NCI-H526 (cell line): Measurements from ENCODE around the gene CENPN.

Experiments used
- DNase-seq, 2 experiments: peaks; one replicate each; lab custom pipeline; 2025; lab: John Stamatoyannopoulos, UW

Gene CENPN

DNA sequence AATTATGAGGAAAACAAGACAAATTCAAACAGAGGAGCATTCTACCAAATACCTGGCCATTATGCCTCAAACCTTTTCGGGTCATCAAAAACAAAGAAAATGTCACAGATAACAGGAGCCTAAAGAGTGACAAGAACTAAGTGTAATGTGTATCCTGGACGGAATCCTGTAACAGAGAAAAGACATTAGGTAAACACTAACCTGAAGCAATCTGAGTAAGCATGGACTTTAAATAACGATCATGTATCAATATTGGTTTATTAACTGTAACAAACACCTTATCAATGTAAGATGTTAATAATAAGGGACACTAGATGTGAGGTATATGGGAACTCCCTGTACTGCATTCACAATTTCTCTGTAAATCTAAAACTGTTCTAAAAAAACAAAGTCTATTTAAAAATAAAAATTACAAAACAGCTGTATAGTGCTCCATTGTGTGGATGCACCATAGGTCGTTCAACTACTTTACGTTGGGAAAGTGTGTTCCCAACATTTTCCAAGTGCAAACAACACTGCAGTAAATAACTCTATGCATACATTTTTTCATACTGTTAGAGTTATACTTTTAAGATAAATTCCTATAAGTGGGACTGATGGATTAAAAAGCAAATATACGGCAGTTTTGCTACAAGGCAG is 15.1 kb upstream of the CENPN start:
- no peak for DNase-seq

DNA sequence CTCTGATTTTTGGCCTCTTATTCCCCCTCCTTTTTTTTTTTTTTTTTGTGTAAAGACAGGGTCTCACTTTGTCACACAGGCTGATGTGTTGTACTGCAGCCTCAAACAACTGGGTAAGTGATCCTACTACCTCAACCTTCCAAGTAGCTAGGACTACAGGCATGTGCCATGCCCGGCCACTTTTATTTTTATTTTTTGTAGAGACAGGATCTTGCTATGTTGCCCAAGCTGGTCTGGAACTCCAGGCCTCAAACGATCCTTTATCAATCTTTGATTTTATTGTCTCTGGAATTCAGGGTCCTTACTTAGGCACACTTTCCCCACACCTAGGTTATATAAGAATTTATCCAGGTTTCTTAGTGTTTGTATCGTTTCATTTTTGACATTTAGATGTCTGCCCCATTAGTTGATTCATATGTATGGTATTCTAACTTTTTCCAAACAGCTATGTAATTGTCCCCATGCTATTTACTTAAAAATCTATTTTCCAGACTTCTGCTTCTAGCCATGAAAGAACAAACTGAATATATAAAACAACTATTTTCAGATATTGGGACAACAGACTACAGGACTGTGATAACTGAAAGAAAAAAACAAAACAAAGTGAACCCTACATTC is 14.2 kb upstream of the CENPN start:
- no peak for DNase-seq

DNA sequence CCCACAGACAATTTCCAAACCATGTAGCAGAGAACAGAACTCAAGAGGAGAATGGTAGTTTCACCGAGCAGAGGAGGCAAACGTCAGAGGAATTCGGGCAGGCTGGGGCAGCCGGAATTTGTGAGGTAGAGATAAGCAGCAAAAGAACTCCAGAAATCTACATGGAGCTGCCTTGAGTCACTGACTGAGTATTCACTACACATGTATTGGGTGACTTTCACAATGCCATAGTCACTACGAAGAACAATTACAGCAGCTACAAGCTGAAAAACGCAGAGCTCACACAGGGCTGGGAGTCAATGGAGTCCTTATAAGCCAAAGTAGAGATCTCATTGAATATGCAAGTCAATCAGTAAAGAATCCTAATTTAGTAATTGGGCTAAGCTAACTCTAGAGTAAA is 13.7 kb upstream of the CENPN start:
- no peak for DNase-seq

- no peak for DNase-seq
These were observed 13.2 kb upstream of the CENPN start for GRCh38 chr16:80993834-80994233.

DNA sequence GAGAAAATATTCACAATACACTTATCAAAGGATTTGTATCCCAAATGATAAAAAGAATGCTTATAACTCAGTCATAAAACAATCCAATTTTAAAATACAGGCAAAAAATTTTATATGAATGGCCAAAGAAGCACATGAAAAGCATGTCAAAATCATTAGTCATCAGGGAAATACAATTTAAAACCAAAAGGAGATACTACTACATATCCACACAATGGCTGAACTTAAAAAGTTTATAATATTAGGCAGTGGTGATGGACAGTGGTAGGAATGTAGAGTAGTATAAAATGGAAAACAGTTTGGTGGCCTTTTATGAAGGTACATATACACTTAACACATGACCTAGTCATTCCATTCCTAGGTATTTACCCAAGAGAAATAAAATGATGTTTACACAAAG is 12.6 kb upstream of the CENPN start:
- no peak for DNase-seq

- peak; percentile 38 for DNase-seq
These were observed 10.3 kb upstream of the CENPN start for GRCh38 chr16:80996688-80997138.

DNA sequence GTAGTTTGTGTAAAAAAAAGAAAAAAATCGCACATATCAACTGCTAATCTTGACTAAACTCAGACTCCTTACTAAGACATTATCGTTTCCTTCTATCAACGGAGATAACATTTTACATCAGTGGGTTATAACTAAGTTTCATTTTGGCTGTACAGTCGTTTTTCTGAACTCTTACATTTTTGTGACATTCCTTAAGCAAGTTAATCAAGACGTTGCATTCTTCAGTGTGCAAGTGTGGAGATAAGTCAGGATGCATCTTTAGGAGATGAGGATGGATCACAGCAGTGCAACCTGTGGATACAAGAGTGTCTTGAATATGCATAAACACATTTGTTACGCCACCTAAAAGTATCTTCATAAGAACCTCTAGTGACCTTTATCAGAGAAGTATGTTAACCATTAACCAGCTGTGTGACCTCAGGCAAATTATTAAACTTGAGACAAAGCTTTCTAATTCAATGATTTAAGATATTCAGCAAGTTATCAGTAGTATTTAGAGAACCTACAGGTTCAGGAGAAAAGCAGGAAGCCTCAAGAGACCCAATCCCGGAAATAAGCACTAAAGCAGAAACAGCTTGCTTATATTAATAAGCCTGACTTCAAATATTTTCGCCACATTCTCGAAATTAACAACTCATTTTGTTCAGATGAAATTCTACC is 9.7 kb upstream of the CENPN start:
- DNase-seq = peak in 1 of 2 experiments; percentile 31

GRCh38 chr16:80997964-80998620 is 8.9 kb upstream of the CENPN start:
- no peak for DNase-seq

DNA sequence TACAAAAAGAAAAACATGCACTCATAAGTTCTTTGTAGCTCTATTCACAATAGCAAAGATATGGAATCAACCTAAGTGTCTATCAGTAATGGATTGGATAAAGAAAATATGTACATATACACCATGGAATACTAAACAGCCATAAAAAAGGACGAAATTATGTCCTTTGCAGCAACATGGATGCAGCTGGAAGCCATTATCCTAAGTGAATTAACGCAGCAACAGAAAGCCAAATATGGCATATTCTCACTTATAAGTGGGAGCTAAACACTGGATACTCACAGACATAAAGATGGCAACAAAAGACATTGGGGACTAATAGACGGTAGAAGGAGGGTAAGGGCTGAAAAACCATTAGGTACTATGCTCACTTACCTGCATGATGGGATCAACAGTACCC is 6.1 kb upstream of the CENPN start:
- no peak for DNase-seq

DNA sequence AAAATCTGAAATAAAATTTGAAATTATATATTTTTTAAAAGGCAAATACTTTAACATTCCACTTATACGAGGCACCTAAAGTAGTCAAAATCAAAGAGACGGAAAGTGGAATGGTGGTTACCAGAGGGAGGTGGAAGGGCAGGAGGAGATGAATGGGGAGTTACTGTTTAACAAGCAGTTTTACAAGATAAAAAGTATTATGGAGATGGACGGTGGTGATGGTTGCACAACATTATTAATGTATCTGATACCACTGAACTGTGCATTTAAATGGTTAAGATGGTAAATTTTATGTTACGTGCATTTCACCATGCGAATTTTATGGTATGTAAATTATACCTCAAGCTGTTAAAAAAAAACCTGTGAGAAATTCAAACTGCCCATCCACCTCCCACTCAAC is 5.7 kb upstream of the CENPN start:
- peak; percentile 5 to 9 for DNase-seq

DNA sequence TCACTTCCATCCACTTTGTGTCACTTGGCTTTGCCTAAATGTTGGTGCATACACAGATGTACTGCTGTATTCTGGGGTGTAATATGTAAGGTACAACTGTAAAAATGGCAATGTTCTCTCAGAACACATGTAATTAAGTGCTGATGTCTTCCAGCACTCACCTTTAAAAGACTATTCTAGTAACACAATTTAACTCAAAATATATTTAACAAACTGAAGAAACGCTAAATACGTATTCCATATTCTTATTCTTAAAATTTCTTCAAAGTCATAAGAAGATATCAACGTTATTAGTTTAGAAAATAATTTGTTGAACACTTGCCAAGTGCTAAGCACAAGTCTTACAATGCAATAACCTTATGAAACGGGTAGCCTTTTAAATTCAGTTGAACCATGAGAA is 4.0 kb upstream of the CENPN start:
- DNase-seq = no peak

- DNase-seq = no peak
These were observed 3.2 kb upstream of the CENPN start for GRCh38 chr16:81003610-81004460.

DNA sequence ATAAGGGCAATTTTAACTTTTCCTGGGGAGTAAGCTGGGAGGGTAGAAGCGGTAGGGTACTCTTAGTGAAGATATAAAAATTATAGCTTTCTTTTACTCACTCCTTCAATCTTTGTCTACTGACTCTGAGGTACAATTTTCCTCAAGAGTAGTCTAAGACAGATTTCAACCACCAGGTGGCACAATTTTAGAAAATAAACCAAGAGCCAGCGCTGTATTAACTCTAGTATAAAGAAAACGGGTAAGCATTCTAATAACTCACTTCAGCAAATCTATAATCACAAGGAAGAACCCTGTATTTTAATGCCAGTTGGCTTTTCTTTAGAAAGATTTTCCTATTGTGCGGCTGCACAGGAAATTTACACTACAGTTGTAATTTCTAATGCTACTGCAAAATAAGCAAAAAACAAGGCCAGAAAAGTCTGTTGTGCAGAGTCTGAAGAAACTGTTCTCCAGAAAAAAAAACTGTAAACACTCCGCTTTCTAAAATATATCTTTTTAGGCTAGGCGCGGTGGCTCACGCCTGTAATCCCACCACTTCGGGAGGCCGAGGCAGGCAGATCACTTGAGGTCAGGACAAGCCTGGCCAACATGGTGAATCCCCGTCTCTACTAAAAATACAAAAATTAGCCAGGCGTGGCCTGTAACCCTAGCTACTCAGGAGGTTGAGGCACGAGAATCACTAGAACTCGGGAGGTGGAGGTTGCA is 2.2 kb upstream of the CENPN start:
- peak; percentile 16 to 71 for DNase-seq

GRCh38 chr16:81005610-81006161 is 1.3 kb upstream of the CENPN start:
- DNase-seq = peak in 1 of 2 experiments; percentile 14

- peak in 1 of 2 experiments; percentile 75 for DNase-seq
These were observed 702 bp upstream of the CENPN start for GRCh38 chr16:81006211-81006812.

- DNase-seq = no peak
These were observed 1.4 kb downstream of the CENPN start for GRCh38 chr16:81008505-81008789.

DNA sequence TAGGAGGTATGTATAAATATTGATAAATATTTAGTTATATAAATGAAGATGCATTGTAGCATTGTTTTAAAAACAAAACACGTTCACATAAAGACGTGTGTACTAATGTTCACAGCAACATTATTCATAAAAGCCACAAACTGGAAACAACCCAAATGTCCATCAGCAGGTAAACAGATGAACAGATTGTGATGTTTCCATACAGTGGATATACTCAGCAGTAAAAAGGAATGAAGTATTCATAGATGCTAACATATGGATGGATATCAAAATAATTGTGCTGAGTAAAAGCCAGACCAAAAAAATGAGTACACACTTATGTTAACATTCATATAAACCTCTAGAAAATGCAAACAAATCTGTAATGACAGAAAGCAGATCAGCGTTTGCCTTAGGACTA is 6.0 kb downstream of the CENPN start:
- DNase-seq = no peak

DNA sequence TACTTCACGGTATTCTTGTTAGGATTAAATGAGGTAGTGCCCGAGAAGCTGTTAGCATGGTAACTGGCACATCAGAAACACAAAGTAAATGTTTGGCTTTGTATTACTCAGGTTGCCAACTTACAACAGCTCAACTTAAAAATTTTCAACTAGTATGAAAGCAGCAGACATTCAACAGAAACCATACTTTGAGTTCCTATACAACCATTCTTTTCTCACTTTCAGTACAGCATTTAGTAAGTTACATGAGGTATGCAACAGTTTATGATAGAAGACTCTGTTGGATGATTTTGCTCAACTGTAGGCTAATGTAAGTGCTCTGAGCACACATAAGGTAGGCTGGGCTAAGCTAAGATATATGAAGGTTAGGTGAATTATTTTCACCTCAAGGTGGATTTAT is 7.7 kb downstream of the CENPN start:
- DNase-seq = no peak

DNA sequence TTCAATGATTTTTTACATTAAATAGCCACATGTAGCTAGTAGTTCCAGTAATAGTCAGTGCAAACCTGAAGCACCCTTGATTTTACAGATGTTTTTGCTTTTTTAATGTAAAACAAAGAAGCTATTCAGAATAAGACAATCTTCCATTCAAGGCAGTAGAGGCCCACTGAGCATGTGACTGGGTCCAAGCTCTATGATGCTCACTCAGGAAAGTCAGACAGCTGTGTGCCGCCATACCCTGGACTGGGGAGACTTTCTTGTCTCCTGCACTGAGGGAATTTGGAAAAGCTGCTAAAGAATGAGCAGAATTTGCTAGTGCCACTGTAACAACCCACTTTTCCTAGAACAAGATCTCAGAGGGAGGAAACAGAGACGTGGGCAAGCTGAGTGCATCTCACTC is 11.5 kb downstream of the CENPN start:
- no peak for DNase-seq

GRCh38 chr16:81026429-81026828 is 19.4 kb downstream of the CENPN start:
- DNase-seq = no peak
